ENCODE results near the gene ZKSCAN3.
A peak's percentile ranks its signal among the peaks of the same experiment; 100 is the strongest.
"Not testable (repeated sequence)": the region's sequence is repeated elsewhere in the genome, so short reads cannot be mapped to it uniquely, and the experiment has no call there.

Gene ZKSCAN3

DNA sequence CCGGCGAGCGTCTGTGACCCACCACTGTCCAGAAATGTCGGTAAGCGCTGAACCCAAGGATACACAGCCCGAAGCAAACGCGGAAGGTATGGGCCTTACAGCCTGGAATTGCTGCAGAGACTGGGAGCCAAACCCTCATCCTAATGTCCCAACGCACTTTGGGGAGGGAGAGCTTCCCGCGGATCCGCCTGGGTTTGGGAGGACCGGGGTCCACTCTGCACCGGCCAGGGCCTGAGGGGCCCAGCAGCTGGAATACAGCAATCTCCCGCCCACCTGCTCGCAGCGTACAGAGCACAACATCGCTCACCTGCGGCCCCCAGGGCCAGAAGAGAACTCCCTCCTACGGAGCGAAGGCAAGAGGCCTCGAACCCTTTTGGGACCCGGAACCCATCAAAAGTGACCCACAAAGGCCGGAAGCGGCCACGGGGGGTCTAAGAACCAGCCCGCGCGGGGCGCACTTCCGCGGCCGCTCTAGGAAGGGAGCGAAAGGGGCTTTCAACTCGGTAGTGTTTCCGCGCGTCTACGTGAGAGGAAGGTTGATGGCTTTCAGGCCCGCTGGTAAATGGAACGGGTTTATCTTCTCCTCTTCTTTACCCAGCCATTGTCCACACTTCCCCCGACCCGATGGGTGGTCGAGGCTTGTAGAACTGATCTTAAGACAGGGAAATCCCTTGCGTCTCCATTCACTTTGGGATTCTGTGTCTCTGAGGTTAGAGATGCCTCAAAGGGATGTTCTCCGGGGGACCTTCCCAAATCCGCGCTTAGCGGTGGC lies 49.8 kb downstream of the ZKSCAN3 start, which contains the start of gene ZSCAN12:
ZSCAN12 (minus strand) TSS at position 398 of the 772 bp plus-strand sequence. CDS start 1,342 bp downstream, outside the sequence.
- FAIRE-seq (no peak), DNase-seq (ENCODE audit: insufficient read length, low spot score) (peak; percentile 34)
- TF ChIP-seq, protein P1, sequence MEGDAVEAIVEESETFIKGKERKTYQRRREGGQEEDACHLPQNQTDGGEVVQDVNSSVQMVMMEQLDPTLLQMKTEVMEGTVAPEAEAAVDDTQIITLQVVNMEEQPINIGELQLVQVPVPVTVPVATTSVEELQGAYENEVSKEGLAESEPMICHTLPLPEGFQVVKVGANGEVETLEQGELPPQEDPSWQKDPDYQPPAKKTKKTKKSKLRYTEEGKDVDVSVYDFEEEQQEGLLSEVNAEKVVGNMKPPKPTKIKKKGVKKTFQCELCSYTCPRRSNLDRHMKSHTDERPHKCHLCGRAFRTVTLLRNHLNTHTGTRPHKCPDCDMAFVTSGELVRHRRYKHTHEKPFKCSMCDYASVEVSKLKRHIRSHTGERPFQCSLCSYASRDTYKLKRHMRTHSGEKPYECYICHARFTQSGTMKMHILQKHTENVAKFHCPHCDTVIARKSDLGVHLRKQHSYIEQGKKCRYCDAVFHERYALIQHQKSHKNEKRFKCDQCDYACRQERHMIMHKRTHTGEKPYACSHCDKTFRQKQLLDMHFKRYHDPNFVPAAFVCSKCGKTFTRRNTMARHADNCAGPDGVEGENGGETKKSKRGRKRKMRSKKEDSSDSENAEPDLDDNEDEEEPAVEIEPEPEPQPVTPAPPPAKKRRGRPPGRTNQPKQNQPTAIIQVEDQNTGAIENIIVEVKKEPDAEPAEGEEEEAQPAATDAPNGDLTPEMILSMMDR (IDR thresholded peaks at IDR 0.05; ENCODE audit: insufficient read depth, missing control alignments): peak; percentile 23

- TF ChIP-seq, protein P1 (IDR thresholded peaks at IDR 0.05; ENCODE audit: insufficient read depth, missing control alignments): no peak
- FAIRE-seq: peak; percentile 58
- no peak for DNase-seq (ENCODE audit: insufficient read length, low spot score)
These were observed 50.3 kb downstream of the ZKSCAN3 start for GRCh38 chr6:28400122-28400451.

DNA sequence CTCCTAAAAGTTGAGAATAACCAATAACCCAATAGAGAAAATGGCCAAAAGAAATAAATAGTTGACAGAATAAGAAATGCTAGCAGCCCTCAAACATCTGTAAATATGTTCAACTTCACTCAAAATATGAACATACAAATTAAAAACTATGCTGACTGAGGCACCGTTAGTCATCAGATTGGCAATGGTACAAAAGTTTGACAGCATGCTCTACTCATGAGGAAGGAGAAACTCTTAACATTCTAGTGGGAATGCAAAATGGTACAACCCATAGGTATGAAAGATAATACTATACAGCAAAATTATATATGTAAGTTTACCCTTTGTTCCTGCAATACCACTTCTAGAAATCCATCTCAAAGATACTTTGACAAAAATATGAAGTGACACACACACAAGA lies 51.4 kb downstream of the ZKSCAN3 start:
- TF ChIP-seq, protein P1 (IDR thresholded peaks at IDR 0.05; ENCODE audit: insufficient read depth, missing control alignments): no peak
- no peak for FAIRE-seq
- DNase-seq (ENCODE audit: insufficient read length, low spot score): no peak

DNA sequence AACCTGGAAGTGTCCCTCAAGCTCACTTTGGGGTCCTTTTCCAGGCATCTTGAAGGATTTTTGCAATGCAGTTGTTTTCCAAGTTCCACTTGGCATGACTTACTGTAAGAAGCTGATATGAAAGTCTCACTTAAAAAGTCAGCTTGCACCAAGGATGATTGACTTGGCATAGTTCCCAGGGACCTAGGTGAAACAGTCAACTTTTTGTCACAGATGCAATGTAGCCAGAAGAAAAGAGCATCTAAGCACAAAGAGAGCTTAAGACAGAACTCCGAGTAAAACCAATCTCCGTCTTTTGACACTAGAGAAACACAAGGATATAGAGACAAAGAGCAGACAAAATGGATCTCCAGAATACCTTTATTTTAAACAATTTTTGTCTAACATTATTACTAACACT lies 52.5 kb downstream of the ZKSCAN3 start:
- FAIRE-seq (no peak), DNase-seq (ENCODE audit: insufficient read length, low spot score) (no peak)
- TF ChIP-seq, protein P1 (IDR thresholded peaks at IDR 0.05; ENCODE audit: insufficient read depth, missing control alignments): no peak

- FAIRE-seq; DNase-seq (ENCODE audit: insufficient read length, low spot score): not testable (repeated sequence)
These were observed 54.2 kb downstream of the ZKSCAN3 start for GRCh38 chr6:28403923-28404322.

DNA sequence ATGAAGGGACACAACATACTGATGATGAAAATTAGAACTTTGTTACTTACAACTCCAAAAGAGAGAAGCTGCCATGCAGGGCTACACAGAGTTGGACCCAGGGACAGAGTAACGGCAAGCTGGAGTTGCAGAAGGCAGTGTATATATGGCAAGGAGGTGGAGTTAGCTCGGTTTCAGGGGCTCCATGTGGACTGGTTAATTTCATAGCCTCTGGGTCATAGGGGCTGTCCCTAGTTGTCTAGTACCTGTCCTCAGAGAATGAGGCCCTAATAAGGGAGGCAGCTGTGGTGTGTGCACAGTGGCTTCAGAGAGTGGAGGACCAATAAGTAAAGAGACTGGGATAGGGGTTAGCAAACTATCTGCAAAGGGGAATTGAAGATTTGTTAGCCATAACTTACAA lies 57.7 kb downstream of the ZKSCAN3 start:
- FAIRE-seq (no peak), DNase-seq (ENCODE audit: insufficient read length, low spot score) (no peak)

GRCh38 chr6:28408076-28408802 lies 58.5 kb downstream of the ZKSCAN3 start:
- DNase-seq (ENCODE audit: insufficient read length, low spot score) (no peak), FAIRE-seq (no peak)
- TF ChIP-seq, protein P1 (IDR thresholded peaks at IDR 0.05; ENCODE audit: insufficient read depth, missing control alignments): no peak

More for the DNA sequence above, 57.7 kb downstream of the ZKSCAN3 start:
- TF ChIP-seq, protein P1 (IDR thresholded peaks at IDR 0.05; ENCODE audit: insufficient read depth, missing control alignments): no peak
